HFFc6 (cell line): ENCODE measurements around the gene GLO1. TPM values are rescaled to one million over a fixed set of nuclear protein-coding genes. Genes with fewer than 3 reads are reported as not detected.

Experiments
- DNase-seq: peaks from one replicate; pipeline ENCODE4 v3.0.0-alpha.2; 2018
- H3K27ac Mint-ChIP-seq: 2 replicates; pipeline ENCODE4 v1.8.0; 2020; ENCODE audit warnings: mild to moderate bottlenecking, mixed read lengths
- H3K27me3 Mint-ChIP-seq: 2 replicates; pipeline ENCODE4 v1.8.0; 2021; ENCODE audit warnings: mild to moderate bottlenecking, moderate library complexity, mixed read lengths; ENCODE audit not compliant: insufficient read depth
- H3K36me3 Mint-ChIP-seq: 2 replicates; pipeline ENCODE4 v1.8.0; 2021; ENCODE audit warnings: low read depth, mixed read lengths
- H3K4me1 Mint-ChIP-seq: 2 replicates; pipeline ENCODE4 v1.8.0; 2020; ENCODE audit warnings: low read depth, mixed read lengths
- H3K4me3 Mint-ChIP-seq: 2 replicates; pipeline ENCODE4 v1.8.0; 2020; ENCODE audit warnings: mild to moderate bottlenecking, moderate library complexity, mixed read lengths
- H3K9me3 Mint-ChIP-seq: 2 replicates; pipeline ENCODE4 v1.8.0; 2020; ENCODE audit warnings: mild to moderate bottlenecking, mixed read lengths
- total RNA-seq, 6 experiments: library from RNA; stranded (reverse); fragmentation: NEBNext Ultra II Directional; extraction: Animal tissue kit (Norgen Biotek cat#: 25700); gene quantifications; 2 replicates in 1 of 6; 3 replicates in 5 of 6; pipeline ENCODE4 v1.2.3, GENCODE V29; 2021
- TF ChIP-seq, protein P1 (sequence below): fragments of 200-600 bp; sonication (generic); IDR thresholded peaks from 2 replicates; pipeline ENCODE4 v1.5.0; 2021; ENCODE audit warnings: antibody characterized with exemption, mild to moderate bottlenecking

GLO1 gene
- total RNA-seq, 6 experiments from 2014 or later = 89.2 to 113 (median 99.2) TPM

DNA sequence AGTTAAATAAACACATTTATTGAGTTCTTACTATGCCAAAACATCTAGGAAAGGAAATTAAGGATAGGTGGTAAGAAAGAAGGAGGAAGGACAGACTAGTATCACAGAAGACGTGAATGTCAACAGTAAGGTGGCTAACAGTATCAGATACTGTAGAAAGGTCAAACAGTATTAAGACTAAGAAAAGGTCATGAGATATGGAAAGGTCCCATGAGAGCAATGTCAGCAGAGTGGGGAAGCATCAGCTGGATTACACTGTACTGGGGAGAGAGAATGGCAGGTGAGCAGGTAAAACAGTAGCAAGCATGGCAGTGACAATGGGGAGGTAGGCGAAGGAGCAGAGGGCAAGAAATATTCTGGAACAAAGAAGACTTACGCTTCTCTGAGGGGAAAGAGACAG lies 18.0 kb downstream of the GLO1 start:
- no peaks in the 10 kb centered on the region for H3K27me3 Mint-ChIP-seq
- no peak for DNase-seq
- H3K4me3 Mint-ChIP-seq = no peak overlapping the region
- TF ChIP-seq, protein P1, sequence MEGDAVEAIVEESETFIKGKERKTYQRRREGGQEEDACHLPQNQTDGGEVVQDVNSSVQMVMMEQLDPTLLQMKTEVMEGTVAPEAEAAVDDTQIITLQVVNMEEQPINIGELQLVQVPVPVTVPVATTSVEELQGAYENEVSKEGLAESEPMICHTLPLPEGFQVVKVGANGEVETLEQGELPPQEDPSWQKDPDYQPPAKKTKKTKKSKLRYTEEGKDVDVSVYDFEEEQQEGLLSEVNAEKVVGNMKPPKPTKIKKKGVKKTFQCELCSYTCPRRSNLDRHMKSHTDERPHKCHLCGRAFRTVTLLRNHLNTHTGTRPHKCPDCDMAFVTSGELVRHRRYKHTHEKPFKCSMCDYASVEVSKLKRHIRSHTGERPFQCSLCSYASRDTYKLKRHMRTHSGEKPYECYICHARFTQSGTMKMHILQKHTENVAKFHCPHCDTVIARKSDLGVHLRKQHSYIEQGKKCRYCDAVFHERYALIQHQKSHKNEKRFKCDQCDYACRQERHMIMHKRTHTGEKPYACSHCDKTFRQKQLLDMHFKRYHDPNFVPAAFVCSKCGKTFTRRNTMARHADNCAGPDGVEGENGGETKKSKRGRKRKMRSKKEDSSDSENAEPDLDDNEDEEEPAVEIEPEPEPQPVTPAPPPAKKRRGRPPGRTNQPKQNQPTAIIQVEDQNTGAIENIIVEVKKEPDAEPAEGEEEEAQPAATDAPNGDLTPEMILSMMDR = no peak
- H3K36me3 Mint-ChIP-seq = peaks cover 7% of the 10 kb centered on the region; the same call in 1 of the 2 replicates
- H3K27ac Mint-ChIP-seq = no peak overlapping the region
- no peaks in the 10 kb centered on the region for H3K9me3 Mint-ChIP-seq
- no peaks in the 10 kb centered on the region for H3K4me1 Mint-ChIP-seq

DNA sequence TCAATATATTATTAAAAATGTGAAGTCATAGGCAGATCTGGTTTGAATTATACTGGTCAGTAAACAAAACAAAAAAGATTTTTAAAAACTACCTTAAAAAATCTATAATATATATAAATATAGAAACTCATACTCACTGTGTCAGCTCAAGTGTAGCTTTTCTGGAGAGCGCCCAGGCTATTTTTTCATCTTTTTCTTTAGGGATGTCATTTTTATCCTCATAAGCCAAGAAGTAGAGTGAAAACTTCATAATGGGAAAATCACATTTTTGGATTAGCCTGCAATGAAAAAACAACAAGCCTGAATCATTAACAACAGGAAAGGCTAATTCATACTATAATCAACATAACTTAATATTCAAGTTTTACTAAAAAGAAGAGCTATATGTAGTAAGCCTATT lies 18.7 kb downstream of the GLO1 start:
- TF ChIP-seq, protein P1 = no peak
- Mint-ChIP-seq H3K27me3 (no peaks in the 10 kb centered on the region), H3K36me3 (peaks cover 7% of the 10 kb centered on the region; the same call in 1 of the 2 replicates), H3K27ac (no peak overlapping the region), H3K4me3 (no peak overlapping the region), H3K4me1 (no peaks in the 10 kb centered on the region), H3K9me3 (no peaks in the 10 kb centered on the region)
- DNase-seq = no peak

DNA sequence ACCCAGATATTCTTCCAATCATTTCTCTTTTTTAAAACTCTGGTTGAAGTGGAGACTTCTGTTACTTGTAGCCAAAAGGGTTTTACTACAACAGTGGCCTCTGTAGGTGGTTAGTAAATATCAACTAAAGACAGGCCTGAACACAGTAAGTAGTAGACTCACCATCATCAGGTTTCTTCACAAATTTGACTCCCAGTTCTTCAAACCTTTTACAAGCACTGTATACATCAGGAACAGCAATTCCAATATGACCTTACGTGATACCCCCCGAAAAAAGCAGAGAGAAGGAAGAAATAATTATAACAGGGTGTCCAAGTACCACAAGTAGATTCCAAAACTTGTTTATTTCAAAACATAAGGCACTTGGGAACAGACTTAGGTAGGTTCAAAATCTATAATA lies 21.1 kb downstream of the GLO1 start:
- Mint-ChIP-seq H3K36me3 (peaks cover 10% of the 10 kb centered on the region; the same call in 1 of the 2 replicates), H3K9me3 (no peaks in the 10 kb centered on the region), H3K27me3 (no peaks in the 10 kb centered on the region; the same call in 1 of the 2 replicates), H3K4me3 (no peak overlapping the region), H3K4me1 (no peaks in the 10 kb centered on the region), H3K27ac (no peak overlapping the region)
- TF ChIP-seq, protein P1 = no peak
- no peak for DNase-seq

DNA sequence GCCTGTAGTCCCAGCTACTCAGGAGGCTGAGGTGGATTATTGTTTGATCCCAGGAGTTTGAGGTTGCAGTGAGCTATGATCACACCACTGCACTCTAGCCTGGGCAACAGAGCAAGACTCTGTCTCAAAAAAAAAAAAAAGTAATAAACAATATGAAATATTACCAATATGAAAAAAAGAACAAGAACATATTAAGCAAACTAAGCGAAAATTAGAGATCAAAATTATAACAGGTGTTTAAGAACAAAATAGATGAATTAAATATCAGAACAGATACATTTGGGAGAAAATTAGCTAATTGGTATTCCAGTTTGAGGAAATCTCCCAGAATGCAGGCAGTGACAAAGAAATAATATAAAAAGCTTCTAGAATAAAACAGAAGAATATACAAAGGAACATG lies 23.3 kb downstream of the GLO1 start:
- peaks cover 14% of the 10 kb centered on the region; the same call in 1 of the 2 replicates for H3K36me3 Mint-ChIP-seq
- no peak overlapping the region for H3K27ac Mint-ChIP-seq
- TF ChIP-seq, protein P1 = no peak
- no peak for DNase-seq
- no peaks in the 10 kb centered on the region for H3K9me3 Mint-ChIP-seq
- H3K4me3 Mint-ChIP-seq = no peak overlapping the region
- H3K4me1 Mint-ChIP-seq = no peaks in the 10 kb centered on the region
- no peaks in the 10 kb centered on the region; the same call in 1 of the 2 replicates for H3K27me3 Mint-ChIP-seq

DNA sequence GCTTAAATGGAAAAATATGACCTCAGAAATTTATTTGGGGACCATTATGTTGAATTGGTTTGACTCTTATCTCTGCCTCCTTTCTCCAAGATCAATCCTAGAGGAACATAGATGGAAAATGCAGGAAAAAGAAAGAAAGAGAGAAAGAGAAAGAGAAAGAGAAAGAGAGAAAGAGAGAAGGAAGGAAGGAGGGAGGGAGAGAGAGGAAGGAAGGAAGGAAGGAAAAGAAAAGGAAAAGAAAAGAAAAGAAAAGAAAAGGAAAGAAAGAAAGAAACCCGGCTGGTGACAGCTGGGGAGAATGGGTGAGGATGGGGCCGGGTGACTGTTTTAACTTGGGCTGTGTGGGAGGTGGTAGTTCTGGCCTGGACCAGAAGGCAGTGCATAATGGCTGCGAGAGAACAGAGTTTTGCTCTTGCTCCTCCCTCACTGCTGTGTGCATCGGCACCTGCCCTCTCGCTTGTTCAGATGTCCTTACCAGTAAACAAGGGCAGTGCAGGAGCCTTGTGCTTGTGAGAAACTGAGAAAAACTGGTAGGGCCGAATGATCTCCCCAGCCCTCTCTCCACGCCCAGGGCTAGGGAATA lies 24.7 kb downstream of the GLO1 start:
- Mint-ChIP-seq H3K4me3 (no peak overlapping the region), H3K27ac (no peak overlapping the region), H3K4me1 (no peaks in the 10 kb centered on the region), H3K27me3 (no peaks in the 10 kb centered on the region; the same call in 1 of the 2 replicates), H3K36me3 (peaks cover 14% of the 10 kb centered on the region; the same call in 1 of the 2 replicates), H3K9me3 (no peaks in the 10 kb centered on the region)
- DNase-seq = no peak
- TF ChIP-seq, protein P1 = no peak
